Activated T-helper 2 cell treated with anti-CD3 and anti-CD28 coated beads, Interferon-gamma antibody, Interleukin-2, Interleukin-4, amounts not matched to agents 10 μg/mL and 5 μg/mL and 100 μg/mL, durations not matched to agents 14 hours and 24 hours and 36 hours (primary cell): ENCODE results near the gene DOK3. TPM values are rescaled to one million over a fixed set of nuclear protein-coding genes. Genes with fewer than 3 reads are reported as not detected.
A peak's percentile ranks its signal among the peaks of the same experiment; 100 is the strongest.

ENCODE experiments used
- DNase-seq: peaks from one replicate; pipeline ENCODE4 v3.0.0; 2021; ENCODE audit warnings: low spot score
- H3K27ac Mint-ChIP-seq: one replicate; pipeline ENCODE4 v1.8.0; 2021; ENCODE audit warnings: mixed read lengths
- H3K27me3 Mint-ChIP-seq: one replicate; pipeline ENCODE4 v1.8.0; 2021; ENCODE audit warnings: low read depth, mixed read lengths
- H3K36me3 Mint-ChIP-seq: one replicate; pipeline ENCODE4 v1.8.0; 2021; ENCODE audit warnings: low read depth, mixed read lengths
- H3K4me1 Mint-ChIP-seq: one replicate; pipeline ENCODE4 v1.8.0; 2021; ENCODE audit warnings: low read depth, mixed read lengths
- H3K4me3 Mint-ChIP-seq: one replicate; pipeline ENCODE4 v1.8.0; 2021; ENCODE audit warnings: low read depth, mild to moderate bottlenecking, moderate library complexity, mixed read lengths
- H3K9me3 Mint-ChIP-seq: one replicate; pipeline ENCODE4 v1.8.0; 2021; ENCODE audit warnings: mixed read lengths
- intact Hi-C: fragments of 100-400 bp; cut with micrococcal nuclease; formaldehyde crosslinking; loops from one replicate; pipeline ENCODE4 v1.15.1; 2023
- total RNA-seq: library from RNA; stranded (reverse); gene quantifications from 2 replicates; pipeline ENCODE4 v1.2.3, GENCODE V29; 2022

DOK3 gene
- total RNA-seq, result 3.3 and 4.9 TPM in 2 replicates

GRCh38 chr5:177509381-177509951, at the start of gene DOK3:
Gene DOK3 (minus strand): TSS chr5:177509826. CDS start chr5:177509540, 286 bp downstream.
- Mint-ChIP-seq H3K27ac (no peak within 1 kb of the TSS), H3K4me3 (no peak within 1 kb of the TSS), H3K36me3 (peaks cover 40% of the 10 kb centered on the region), H3K27me3 (no peaks in the 10 kb centered on the region), H3K9me3 (no peaks in the 10 kb centered on the region), H3K4me1 (no peaks in the 10 kb centered on the region)
- DNase-seq, result no peak
- intact Hi-C loops, result no loop called here

- no peak for DNase-seq
- peaks cover 2% of the 10 kb centered on the region for H3K36me3 Mint-ChIP-seq
- H3K27ac Mint-ChIP-seq, result no peak overlapping the region
- H3K4me1 Mint-ChIP-seq, result peaks cover 23% of the 10 kb centered on the region
- no peaks in the 10 kb centered on the region for H3K27me3 Mint-ChIP-seq
- no peaks in the 10 kb centered on the region for H3K9me3 Mint-ChIP-seq
- no peak overlapping the region for H3K4me3 Mint-ChIP-seq
- intact Hi-C loops, result no loop called here
Observed at GRCh38 chr5:177557796-177558195, 48.2 kb upstream of the DOK3 start.

GRCh38 chr5:177557041-177557647, 47.5 kb upstream of the DOK3 start:
- H3K36me3 Mint-ChIP-seq, result peaks cover 8% of the 10 kb centered on the region
- H3K4me3 Mint-ChIP-seq, result no peak overlapping the region
- H3K27ac Mint-ChIP-seq, result no peak overlapping the region
- no peaks in the 10 kb centered on the region for H3K9me3 Mint-ChIP-seq
- H3K4me1 Mint-ChIP-seq, result peaks cover 29% of the 10 kb centered on the region
- peak; percentile 46 for DNase-seq
- intact Hi-C loops, result no loop called here
- H3K27me3 Mint-ChIP-seq, result no peaks in the 10 kb centered on the region

- no peaks in the 10 kb centered on the region for H3K27me3 Mint-ChIP-seq
- intact Hi-C loops, result loop anchor here (2.0 kb wide), 1 partner anchor 39 kb away; the partner anchor contains the start of gene DDX41
Observed at GRCh38 chr5:177555665-177556064, 46.0 kb upstream of the DOK3 start.

GRCh38 chr5:177555228-177555627, 45.6 kb upstream of the DOK3 start:
- no peak for DNase-seq
- peaks cover 32% of the 10 kb centered on the region for H3K4me1 Mint-ChIP-seq
- H3K27me3 Mint-ChIP-seq, result no peaks in the 10 kb centered on the region
- H3K36me3 Mint-ChIP-seq, result peaks cover 14% of the 10 kb centered on the region
- no peak overlapping the region for H3K27ac Mint-ChIP-seq
- H3K4me3 Mint-ChIP-seq, result peak overlapping the region; percentile 82
- no peaks in the 10 kb centered on the region for H3K9me3 Mint-ChIP-seq
- intact Hi-C loops, result loop anchor here (2.0 kb wide), 1 partner anchor 38 kb away; the partner anchor contains the start of gene DDX41

More at GRCh38 chr5:177555665-177556064, 46.0 kb upstream of the DOK3 start:
- H3K4me1 Mint-ChIP-seq, result peaks cover 32% of the 10 kb centered on the region
- no peak overlapping the region for H3K4me3 Mint-ChIP-seq
- DNase-seq, result no peak
- no peak overlapping the region for H3K27ac Mint-ChIP-seq
- no peaks in the 10 kb centered on the region for H3K9me3 Mint-ChIP-seq
- peaks cover 12% of the 10 kb centered on the region for H3K36me3 Mint-ChIP-seq

- peaks cover 16% of the 10 kb centered on the region for H3K36me3 Mint-ChIP-seq
- peaks cover 32% of the 10 kb centered on the region for H3K4me1 Mint-ChIP-seq
- H3K4me3 Mint-ChIP-seq, result peak within 1 kb of the TSS; percentile 82
- peak within 1 kb of the TSS; percentile 58 for H3K27ac Mint-ChIP-seq
- peak; percentile 94 for DNase-seq
- intact Hi-C loops, result loop anchor here (1.0 to 2.0 kb wide), 2 partner anchors 38 kb away; partner anchors contain the start of genes DDX41 and TMED9
- H3K27me3 Mint-ChIP-seq, result no peaks in the 10 kb centered on the region
- no peaks in the 10 kb centered on the region for H3K9me3 Mint-ChIP-seq
Observed at GRCh38 chr5:177554474-177555111, 45.0 kb upstream of the DOK3 start, which contains the start of gene FAM193B. Gene FAM193B (minus strand): TSS chr5:177554563. CDS start chr5:177554458, 105 bp downstream.

- intact Hi-C loops, result loop anchor here (1.0 to 2.0 kb wide), 2 partner anchors 37 to 38 kb away; partner anchors contain the start of genes DDX41 and TMED9
- no peak overlapping the region for H3K27ac Mint-ChIP-seq
Observed at GRCh38 chr5:177553671-177554429, 44.2 kb upstream of the DOK3 start.

GRCh38 chr5:177552839-177553455, 43.3 kb upstream of the DOK3 start:
- Mint-ChIP-seq H3K4me1 (peaks cover 36% of the 10 kb centered on the region), H3K4me3 (peak overlapping the region; percentile 79), H3K36me3 (peaks cover 16% of the 10 kb centered on the region), H3K9me3 (no peaks in the 10 kb centered on the region), H3K27me3 (no peaks in the 10 kb centered on the region), H3K27ac (peak overlapping the region; percentile 58)
- DNase-seq, result no peak
- intact Hi-C loops, result no loop called here

More at GRCh38 chr5:177553671-177554429, 44.2 kb upstream of the DOK3 start:
- peak overlapping the region; percentile 79 for H3K4me3 Mint-ChIP-seq
- peaks cover 16% of the 10 kb centered on the region for H3K36me3 Mint-ChIP-seq
- H3K9me3 Mint-ChIP-seq, result no peaks in the 10 kb centered on the region
- peak; percentile 31 for DNase-seq
- peaks cover 33% of the 10 kb centered on the region for H3K4me1 Mint-ChIP-seq
- H3K27me3 Mint-ChIP-seq, result no peaks in the 10 kb centered on the region

- Mint-ChIP-seq H3K27ac (no peak overlapping the region), H3K4me3 (no peak overlapping the region)
Observed at GRCh38 chr5:177550122-177550521, 40.5 kb upstream of the DOK3 start.

GRCh38 chr5:177548495-177548894, 38.9 kb upstream of the DOK3 start:
- intact Hi-C loops, result no loop called here
- no peaks in the 10 kb centered on the region for H3K27me3 Mint-ChIP-seq

More at GRCh38 chr5:177550122-177550521, 40.5 kb upstream of the DOK3 start:
- no peak for DNase-seq
- intact Hi-C loops, result no loop called here
- Mint-ChIP-seq H3K36me3 (peaks cover 19% of the 10 kb centered on the region), H3K9me3 (no peaks in the 10 kb centered on the region), H3K4me1 (peaks cover 25% of the 10 kb centered on the region), H3K27me3 (no peaks in the 10 kb centered on the region)

GRCh38 chr5:177547736-177548135, 38.1 kb upstream of the DOK3 start:
- Mint-ChIP-seq H3K9me3 (no peaks in the 10 kb centered on the region), H3K27ac (no peak overlapping the region), H3K27me3 (no peaks in the 10 kb centered on the region), H3K36me3 (peaks cover 17% of the 10 kb centered on the region), H3K4me3 (no peak overlapping the region), H3K4me1 (peaks cover 15% of the 10 kb centered on the region)
- no peak for DNase-seq
- intact Hi-C loops, result no loop called here

More at GRCh38 chr5:177548495-177548894, 38.9 kb upstream of the DOK3 start:
- Mint-ChIP-seq H3K4me3 (no peak overlapping the region), H3K36me3 (peaks cover 19% of the 10 kb centered on the region), H3K27ac (no peak overlapping the region), H3K4me1 (peaks cover 20% of the 10 kb centered on the region), H3K9me3 (no peaks in the 10 kb centered on the region)
- DNase-seq, result no peak

- Mint-ChIP-seq H3K27ac (no peak overlapping the region), H3K36me3 (peaks cover 14% of the 10 kb centered on the region), H3K27me3 (no peaks in the 10 kb centered on the region), H3K4me3 (no peak overlapping the region), H3K9me3 (no peaks in the 10 kb centered on the region), H3K4me1 (peaks cover 7% of the 10 kb centered on the region)
- DNase-seq, result no peak
- intact Hi-C loops, result no loop called here
Observed at GRCh38 chr5:177546258-177546741, 36.7 kb upstream of the DOK3 start.
